Heart right ventricle (tissue), 16 donors: ENCODE data around the gene SSX2IP. TPM values are rescaled to one million over a fixed set of nuclear protein-coding genes. Genes with fewer than 3 reads are reported as not detected.

Source experiments
- ATAC-seq, 8 donors: fragments of 200-7000 bp; cut with Tn5 transposase; one replicate each; pipeline ENCODE4 v1.9.1; 2020; ENCODE audit warnings: mild to moderate bottlenecking in 8 of 8, moderate library complexity in 8 of 8, moderate number of reproducible peaks in 1 of 8
- DNase-seq, 2 donors: peaks; one replicate each; pipeline ENCODE4 v3.0.0-alpha.2; 2020
- H3K27ac ChIP-seq, 10 donors: fragments of 200-600 bp; sonication (generic) in 2 of 10; one replicate each; pipeline versions ENCODE4 v1.5.0 to v1.8.0; 2020 to 2022; ENCODE audit warnings: mild to moderate bottlenecking in 3 of 10
- H3K27me3 ChIP-seq, 7 donors: fragments of 200-600 bp; one replicate each; pipeline ENCODE4 v1.8.0; 2021 to 2022; ENCODE audit warnings: mild to moderate bottlenecking in 2 of 7
- H3K36me3 ChIP-seq, 9 donors: fragments of 200-600 bp; sonication (generic) in 1 of 9; one replicate each; pipeline versions ENCODE4 v1.5.0 to v1.8.0; 2020 to 2022; ENCODE audit warnings: mild to moderate bottlenecking in 2 of 9
- H3K4me1 ChIP-seq, 9 donors: fragments of 200-600 bp; sonication (generic) in 1 of 9; one replicate each; pipeline versions ENCODE4 v1.5.0 to v1.8.0; 2020 to 2022; ENCODE audit warnings: mild to moderate bottlenecking in 4 of 9
- H3K4me3 ChIP-seq, 10 donors: fragments of 200-600 bp; sonication (generic) in 2 of 10; one replicate each; pipeline versions ENCODE4 v1.5.0 to v1.8.0; 2020 to 2022; ENCODE audit warnings: mild to moderate bottlenecking in 7 of 10, moderate library complexity in 2 of 10
- H3K9me3 ChIP-seq, 11 donors: fragments of 200-600 bp in 10 of 11; sonication (generic) in 2 of 11; one replicate each; pipeline versions ENCODE4 v1.5.0 to v1.8.0; 2013 to 2022; ENCODE audit warnings: mild to moderate bottlenecking in 2 of 11, control low read depth in 1 of 11, moderate library complexity in 1 of 11
- WGBS, 2 donors: extraction: QIAGEN DNeasy Blood & Tissue Kit; methylation state at CpG; one replicate each; pipeline ENCODE4 v1.1.7; 2013; ENCODE audit warnings: inconsistent platforms in 1 of 2; 5-methylcytosine and 5-hydroxymethylcytosine counted together
- intact Hi-C, 10 donors: fragments of 100-400 bp; cut with DNase I; formaldehyde crosslinking; loops; one replicate each; pipeline versions ENCODE4 v1.11.1 to v1.14.2; 2022
- polyA plus RNA-seq, 2 donors: library from polyadenylated mRNA; stranded (reverse); fragments of 200-250 nt; gene quantifications; one replicate each; pipeline ENCODE4 v1.2.3, GENCODE V29; 2013
- total RNA-seq, 10 donors: library from RNA; stranded (reverse); fragmentation: NEBNext Ultra II Directional in 3 of 10; extraction: Animal tissue kit (Norgen Biotek cat#: 25700) in 3 of 10; gene quantifications; one replicate each; pipeline versions ENCODE4 v1.2.1 to v1.2.4, GENCODE V29; 2021 to 2023
- TF ChIP-seq, protein P1 (sequence below), 9 donors: fragments of 200-600 bp; sonication (generic) in 2 of 9; IDR thresholded peaks; one replicate each; pipeline versions ENCODE4 v1.5.0 to v1.8.0; 2021 to 2022; ENCODE audit warnings: antibody characterized with exemption in 9 of 9, mild to moderate bottlenecking in 5 of 9, moderate library complexity in 1 of 9
- donor health status: Arrhythmogenic right ventricular cardiomyopathy.
- donor health status: ischemic (EF 13 %, LVEDD 7.1; RV severe dilation, severe dysfunction).
- donor health status: healthy with polysubstance abuse.
- donor health status: DM: no; HTN: yes; CAD: no.
- donor health status: DM: no; HTN: no; CAD: no.
- donor health status: ischemic (EF 25% LVEDD 6.9; RV normal size, moderate dysfunction).
- donor health status: ischemic (EF 25% LVEDD 5.7; RV mildly dilated, moderate dysfunction).
- donor health status: healthy.
- donor health status: DM: yes; HTN: yes; CAD: no.
- donor health status: Ischemic cardiomyopathy.
- donor health status: ischemic (EF 35%, LVEDD 5.7; RV mildly dilated, moderate dysfunction).
- donor health status: nonischemic (EF 11% LVEDD 7.7; RV severe dilation, severe dysfunction).
- donor health status: DM: yes; HTN: yes; CAD: no.
- donor health status: PGD.
- donor health status: ischemic (EF 29% LVEDD 5.4; RV normal size, mild dysfunction).
- donor health status: nonischemic (EF 23%, LVEDD 6.1; RV moderate dilation, normal function).

Gene SSX2IP
- total and polyA plus RNA-seq, 12 donors = 2.9 to 14.9 (median 11.0) TPM

DNA sequence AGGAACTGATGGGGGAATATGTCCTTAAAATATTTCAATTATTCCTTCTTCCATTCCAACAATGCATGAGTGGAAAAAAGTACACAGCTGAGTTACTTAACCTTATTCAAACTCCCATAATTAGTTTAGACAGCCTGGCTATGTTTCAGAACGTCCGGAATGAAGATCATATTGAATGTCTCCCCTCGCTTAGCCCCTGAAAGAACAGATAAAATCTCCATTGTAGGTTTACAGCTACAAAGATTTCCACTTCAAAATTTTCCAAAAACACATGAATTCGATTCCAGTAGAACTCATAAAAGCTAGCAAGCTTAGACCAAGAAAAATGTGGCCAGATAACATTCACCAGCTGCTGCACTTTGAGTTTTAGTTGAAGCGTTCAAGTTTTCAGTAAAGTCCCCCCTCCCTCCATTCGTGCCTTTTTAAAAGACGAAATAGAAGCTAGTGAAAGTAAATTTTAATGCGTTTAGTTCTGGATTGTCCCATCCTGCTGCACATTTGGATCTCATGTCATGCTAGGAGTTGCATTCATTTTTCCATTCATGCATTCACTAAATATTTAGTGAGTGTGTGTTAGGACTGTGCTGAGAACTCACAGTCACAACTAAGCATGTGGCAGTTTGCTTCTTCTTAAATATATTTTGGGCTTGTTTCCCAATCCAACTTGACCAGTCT, 29.4 kb upstream of the SSX2IP start:
- peaks cover 0 to 11% (median 3%) of the 10 kb centered on the region in 9 donors for H3K4me1 ChIP-seq
- peaks cover 0 to 5% (median 0%) of the 10 kb centered on the region in 7 donors for H3K27me3 ChIP-seq
- DNase-seq (no peak), ATAC-seq (peak in 5 of 8 donors; percentile 24 to 47 (median 36))
- intact Hi-C loops = no loop called here
- peak overlapping the region in 7 of 10 donors; percentile 17 to 81 (median 63) for H3K27ac ChIP-seq
- H3K9me3 ChIP-seq = no peaks in the 10 kb centered on the region
- H3K4me3 ChIP-seq = no peak overlapping the region
- 58 to 62% methylated on average over 8 of the region's 8 CpGs for WGBS, 2 donors
- TF ChIP-seq, protein P1, sequence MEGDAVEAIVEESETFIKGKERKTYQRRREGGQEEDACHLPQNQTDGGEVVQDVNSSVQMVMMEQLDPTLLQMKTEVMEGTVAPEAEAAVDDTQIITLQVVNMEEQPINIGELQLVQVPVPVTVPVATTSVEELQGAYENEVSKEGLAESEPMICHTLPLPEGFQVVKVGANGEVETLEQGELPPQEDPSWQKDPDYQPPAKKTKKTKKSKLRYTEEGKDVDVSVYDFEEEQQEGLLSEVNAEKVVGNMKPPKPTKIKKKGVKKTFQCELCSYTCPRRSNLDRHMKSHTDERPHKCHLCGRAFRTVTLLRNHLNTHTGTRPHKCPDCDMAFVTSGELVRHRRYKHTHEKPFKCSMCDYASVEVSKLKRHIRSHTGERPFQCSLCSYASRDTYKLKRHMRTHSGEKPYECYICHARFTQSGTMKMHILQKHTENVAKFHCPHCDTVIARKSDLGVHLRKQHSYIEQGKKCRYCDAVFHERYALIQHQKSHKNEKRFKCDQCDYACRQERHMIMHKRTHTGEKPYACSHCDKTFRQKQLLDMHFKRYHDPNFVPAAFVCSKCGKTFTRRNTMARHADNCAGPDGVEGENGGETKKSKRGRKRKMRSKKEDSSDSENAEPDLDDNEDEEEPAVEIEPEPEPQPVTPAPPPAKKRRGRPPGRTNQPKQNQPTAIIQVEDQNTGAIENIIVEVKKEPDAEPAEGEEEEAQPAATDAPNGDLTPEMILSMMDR (IDR thresholded peaks at IDR 0.05) = no peak
- no peaks in the 10 kb centered on the region for H3K36me3 ChIP-seq

DNA sequence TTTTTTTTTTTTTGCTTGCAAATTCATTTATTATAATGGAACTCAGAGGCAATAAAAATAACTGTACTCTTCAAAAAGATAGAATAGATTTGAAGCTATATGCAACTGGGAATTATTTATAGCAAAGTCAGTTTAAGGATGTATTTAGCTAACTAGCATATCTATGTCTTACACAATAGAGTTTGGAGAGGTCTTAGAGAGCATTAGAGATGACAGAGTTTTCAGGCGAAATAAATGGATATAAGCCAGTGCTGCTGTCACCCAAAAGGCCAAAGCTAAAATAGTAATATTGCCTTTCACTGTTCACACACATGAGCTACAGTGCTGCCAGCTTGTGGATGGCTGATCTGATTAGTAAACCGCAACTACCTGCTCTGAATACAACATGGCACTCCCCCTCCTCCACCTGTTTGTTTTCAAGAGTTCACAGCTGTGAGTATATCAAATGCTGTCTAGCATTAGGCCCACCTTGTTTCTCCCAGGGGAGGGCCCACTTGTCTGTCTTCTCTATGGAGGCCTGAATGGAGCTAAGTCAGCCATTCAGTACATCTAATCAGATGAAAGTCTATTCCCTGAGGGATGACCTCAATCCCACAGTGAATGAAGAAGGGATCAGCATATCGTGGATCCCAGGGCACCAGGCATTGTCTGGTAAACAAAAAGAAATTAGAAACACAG, 25.2 kb upstream of the SSX2IP start:
- no peaks in the 10 kb centered on the region for H3K9me3 ChIP-seq
- no peak overlapping the region for H3K4me3 ChIP-seq
- H3K27me3 ChIP-seq = no peaks in the 10 kb centered on the region
- intact Hi-C loops = no loop called here
- no peak for DNase-seq
- TF ChIP-seq, protein P1 (IDR thresholded peaks at IDR 0.05) = no peak
- WGBS, 2 donors = 70 to 80% methylated on average over 3 of the region's 3 CpGs
- no peaks in the 10 kb centered on the region for H3K36me3 ChIP-seq
- H3K27ac ChIP-seq = no peak overlapping the region
- peaks cover 0 to 11% (median 0%) of the 10 kb centered on the region in 9 donors for H3K4me1 ChIP-seq
- ATAC-seq = no peak

- DNase-seq (no peak), ATAC-seq (no peak)
- Histone ChIP-seq H3K36me3 (no peaks in the 10 kb centered on the region), H3K27ac (no peak overlapping the region), H3K27me3 (peaks cover 0 to 8% (median 0%) of the 10 kb centered on the region in 7 donors), H3K4me1 (peaks cover 0 to 4% (median 0%) of the 10 kb centered on the region in 9 donors), H3K4me3 (no peak overlapping the region), H3K9me3 (no peaks in the 10 kb centered on the region)
- WGBS, 2 donors = 81 to 87% methylated on average over 3 of the region's 3 CpGs
- TF ChIP-seq, protein P1 (IDR thresholded peaks at IDR 0.05) = no peak
- intact Hi-C loops = no loop called here
Measured at GRCh38 chr1:84712276-84712874, 22.1 kb upstream of the SSX2IP start.

GRCh38 chr1:84711869-84712268, 21.6 kb upstream of the SSX2IP start:
- intact Hi-C loops = no loop called here
- 80% methylated on average over 4 of the region's 4 CpGs for WGBS, 2 donors
- no peak overlapping the region for H3K4me3 ChIP-seq
- ATAC-seq (no peak), DNase-seq (no peak)
- peaks cover 0 to 8% (median 0%) of the 10 kb centered on the region in 7 donors for H3K27me3 ChIP-seq
- H3K9me3 ChIP-seq = no peaks in the 10 kb centered on the region
- H3K27ac ChIP-seq = peak overlapping the region in 1 of 10 donors; percentile 19
- TF ChIP-seq, protein P1 (IDR thresholded peaks at IDR 0.05) = no peak
- peaks cover 0 to 4% (median 0%) of the 10 kb centered on the region in 9 donors for H3K4me1 ChIP-seq
- H3K36me3 ChIP-seq = no peaks in the 10 kb centered on the region
